GM21367 (cell line): ENCODE data around the gene MROH2A.

Source experiments
- ATAC-seq: cut with Tn5 transposase; IDR thresholded peaks from one replicate; pipeline ENCODE4 v1.9.1; 2021; ENCODE audit not compliant: unreplicated experiment

The MROH2A gene

GRCh38 chr2:233835230-233836186 lies 57.4 kb downstream of the MROH2A start:
- no peak for ATAC-seq

DNA sequence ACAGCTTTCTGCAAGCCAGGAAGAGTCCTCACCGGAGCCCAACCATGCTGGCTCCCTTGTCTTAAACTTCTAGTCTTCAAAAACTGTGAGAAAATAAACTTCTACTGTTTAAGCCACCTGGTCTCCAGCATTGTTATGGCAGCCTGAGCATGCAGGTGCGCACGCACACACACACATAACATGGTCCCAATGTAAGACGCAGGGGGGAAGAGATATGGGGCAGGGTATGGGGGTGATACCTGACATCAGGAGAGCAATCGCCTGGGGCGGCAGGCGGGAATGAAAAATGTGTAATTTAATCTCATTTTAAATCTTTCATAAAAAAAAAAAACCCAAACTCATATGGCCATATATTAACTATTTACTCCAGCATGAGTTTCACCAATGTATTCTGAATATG lies 58.2 kb downstream of the MROH2A start:
- ATAC-seq, result no peak

DNA sequence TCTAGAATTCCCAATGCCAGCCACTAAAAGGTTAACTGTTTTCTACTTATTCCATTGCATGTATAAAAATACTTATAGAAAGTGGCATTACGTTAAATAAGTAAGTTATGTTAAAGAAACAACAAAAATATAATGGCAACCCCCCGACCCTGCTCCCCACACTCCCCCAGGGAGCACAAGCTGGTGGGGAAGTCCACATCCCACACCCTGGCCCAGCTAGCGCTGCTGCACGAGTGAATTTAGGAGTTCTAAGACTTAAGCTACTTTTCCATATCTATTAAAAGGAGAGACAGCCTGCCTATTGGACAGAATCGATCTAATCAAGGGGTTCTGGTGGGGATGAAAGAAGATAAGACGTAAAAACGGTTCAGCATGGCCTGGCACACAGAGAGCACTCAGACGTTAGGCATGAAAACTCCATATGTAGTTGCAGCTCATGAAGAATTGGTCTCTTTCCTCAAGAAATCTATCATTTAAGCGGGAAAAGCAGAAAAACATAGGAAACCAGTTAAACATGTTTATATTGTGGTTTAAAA lies 59.6 kb downstream of the MROH2A start:
- no peak for ATAC-seq

DNA sequence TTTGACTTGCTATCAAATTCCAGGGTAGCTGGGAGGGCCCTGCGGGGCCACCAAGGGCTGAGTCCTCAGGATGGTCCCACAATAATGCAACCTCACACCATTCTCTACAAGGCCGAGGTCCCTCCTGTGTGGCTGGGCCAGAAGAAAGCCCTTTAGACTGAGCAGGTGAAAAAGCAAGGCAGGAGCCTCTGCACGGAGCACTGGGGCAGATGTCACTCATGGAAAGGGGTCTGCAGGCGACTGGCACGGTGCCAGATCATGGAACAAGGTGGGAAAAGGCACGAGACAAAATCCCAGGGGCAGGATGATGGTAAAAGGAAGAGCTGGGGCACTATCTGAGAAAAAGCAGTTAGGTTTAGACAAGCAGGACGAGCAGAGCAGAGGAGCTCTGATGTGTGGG lies 60.1 kb downstream of the MROH2A start:
- no peak for ATAC-seq

DNA sequence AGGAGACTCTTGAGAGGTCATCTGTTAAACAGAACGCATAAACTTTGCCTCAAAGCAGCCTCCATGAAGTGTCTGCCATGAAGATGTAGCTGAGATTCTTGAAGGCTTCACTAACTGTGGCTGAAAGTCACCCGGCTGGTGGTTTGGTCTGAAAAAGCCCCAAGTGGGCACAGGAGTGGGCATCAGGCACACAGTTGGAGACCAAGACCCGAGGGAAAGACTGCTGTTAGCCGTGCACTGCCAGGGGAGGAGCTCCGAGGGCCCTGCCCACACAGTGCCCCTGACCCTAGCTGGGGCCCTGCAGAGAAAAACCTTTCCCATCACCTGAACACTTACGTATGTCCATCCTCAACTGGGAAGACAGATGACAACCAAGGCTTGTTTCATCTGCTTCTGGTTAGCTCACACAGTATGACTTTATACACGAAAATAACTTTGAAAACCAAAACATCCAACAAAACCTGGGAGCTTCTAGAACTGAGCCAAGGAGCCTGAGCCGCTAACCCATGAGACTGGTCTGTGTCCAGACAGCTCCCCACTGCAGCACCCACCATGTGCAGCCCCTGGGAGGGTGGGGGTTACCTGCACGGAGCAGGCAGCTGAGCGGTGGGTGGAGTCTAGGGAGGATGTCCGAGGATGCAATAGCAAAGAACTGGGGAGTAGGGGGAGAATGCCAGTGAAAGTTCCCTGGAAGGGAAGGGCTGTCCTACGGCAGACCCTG lies 60.8 kb downstream of the MROH2A start:
- no peak for ATAC-seq

GRCh38 chr2:233839447-233839820 lies 61.3 kb downstream of the MROH2A start:
- ATAC-seq, result no peak

GRCh38 chr2:233840520-233840919 lies 62.4 kb downstream of the MROH2A start:
- ATAC-seq, result no peak

GRCh38 chr2:233841183-233841582 lies 63.1 kb downstream of the MROH2A start:
- no peak for ATAC-seq

- ATAC-seq, result no peak
Measured at GRCh38 chr2:233844064-233844807, 66.1 kb downstream of the MROH2A start.

GRCh38 chr2:233844836-233845235 lies 66.7 kb downstream of the MROH2A start:
- ATAC-seq, result no peak

DNA sequence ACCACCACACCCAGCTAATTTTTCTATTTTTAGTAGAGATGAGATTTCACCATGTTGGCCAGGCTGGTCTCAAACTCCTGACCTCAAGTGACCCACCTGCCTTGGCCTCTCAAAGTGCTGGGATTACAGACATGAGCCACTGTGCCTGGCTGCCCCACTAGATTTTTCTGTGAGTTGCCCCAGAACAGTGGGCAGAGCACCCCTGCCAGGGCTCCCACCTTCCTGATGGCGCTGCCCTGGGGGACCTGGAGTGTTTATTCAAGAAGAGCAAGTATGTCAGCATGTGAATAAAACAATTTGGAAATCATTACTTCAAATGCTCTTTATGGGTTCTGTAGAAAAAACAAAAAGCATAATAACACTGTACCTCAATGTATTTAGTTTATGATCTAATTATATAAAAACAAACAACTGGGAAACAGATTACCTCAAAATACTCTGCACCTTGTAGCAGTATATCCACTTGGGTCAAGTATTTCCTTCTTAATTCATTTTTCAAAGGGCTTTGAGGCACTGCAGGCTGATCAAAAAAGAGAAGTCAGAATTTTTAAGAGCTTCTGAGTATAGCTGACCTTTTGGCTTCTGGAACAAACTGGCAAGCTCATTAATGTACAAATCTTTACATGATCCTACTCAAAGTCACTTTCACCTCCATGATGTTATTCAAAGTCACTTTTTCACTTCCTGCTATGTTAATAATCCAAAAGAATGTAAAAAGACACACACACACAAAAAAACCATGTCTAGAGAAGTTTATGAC lies 67.4 kb downstream of the MROH2A start:
- no peak for ATAC-seq

GRCh38 chr2:233846387-233847247 lies 68.5 kb downstream of the MROH2A start:
- no peak for ATAC-seq

GRCh38 chr2:233847248-233847898 lies 69.2 kb downstream of the MROH2A start:
- ATAC-seq, result no peak

- ATAC-seq, result no peak
Measured at GRCh38 chr2:233848276-233848675, 70.1 kb downstream of the MROH2A start.

GRCh38 chr2:233849607-233850271 lies 71.6 kb downstream of the MROH2A start:
- ATAC-seq, result no peak

DNA sequence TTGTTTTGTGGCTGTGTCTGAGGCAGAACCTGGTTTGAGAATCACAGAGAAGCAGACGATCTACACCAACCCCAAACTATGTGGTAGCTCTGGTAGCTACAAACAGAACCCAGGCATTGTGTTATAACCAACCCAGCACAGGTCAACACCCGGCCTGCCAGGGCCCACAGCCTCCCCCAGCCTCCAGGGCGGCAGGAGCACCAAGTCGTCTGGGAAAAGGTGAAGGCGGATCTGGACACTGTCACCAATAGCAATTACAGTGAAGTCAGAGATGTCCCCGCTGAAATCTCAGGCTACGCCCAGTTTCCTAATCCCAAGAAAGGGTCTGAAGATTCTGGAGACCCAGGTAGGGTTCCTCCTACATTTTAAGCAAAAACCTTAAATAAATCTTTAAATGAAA lies 72.6 kb downstream of the MROH2A start:
- no peak for ATAC-seq

- no peak for ATAC-seq
Measured at GRCh38 chr2:233851169-233851568, 73.0 kb downstream of the MROH2A start.

GRCh38 chr2:233852056-233852455 lies 73.9 kb downstream of the MROH2A start:
- ATAC-seq, result no peak

DNA sequence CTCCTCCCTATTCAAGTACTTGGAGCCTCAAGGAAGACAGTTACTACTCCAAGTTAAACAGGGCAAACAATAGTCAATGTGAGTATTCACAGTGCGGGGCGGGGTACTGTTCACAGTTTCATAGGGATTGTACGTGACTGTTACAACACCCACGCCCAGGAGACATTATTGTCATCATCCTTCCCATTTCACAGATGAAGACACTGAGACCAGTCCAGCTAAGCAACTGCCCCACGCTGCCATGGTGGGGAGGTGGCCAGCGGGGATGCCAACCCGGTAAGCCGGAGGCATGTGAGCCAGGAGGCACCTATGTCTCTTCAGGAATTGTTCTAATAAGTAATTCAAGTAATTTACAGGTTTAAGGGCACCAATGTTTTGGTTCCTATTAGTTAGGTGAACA lies 75.2 kb downstream of the MROH2A start:
- ATAC-seq, result no peak
